EH (cell line): ENCODE results near the gene LCN2.

Experiments used
- DNase-seq: peaks from one replicate; pipeline ENCODE4 v3.0.0-alpha.2; 2015; ENCODE audit warnings: low read depth

Gene LCN2

DNA sequence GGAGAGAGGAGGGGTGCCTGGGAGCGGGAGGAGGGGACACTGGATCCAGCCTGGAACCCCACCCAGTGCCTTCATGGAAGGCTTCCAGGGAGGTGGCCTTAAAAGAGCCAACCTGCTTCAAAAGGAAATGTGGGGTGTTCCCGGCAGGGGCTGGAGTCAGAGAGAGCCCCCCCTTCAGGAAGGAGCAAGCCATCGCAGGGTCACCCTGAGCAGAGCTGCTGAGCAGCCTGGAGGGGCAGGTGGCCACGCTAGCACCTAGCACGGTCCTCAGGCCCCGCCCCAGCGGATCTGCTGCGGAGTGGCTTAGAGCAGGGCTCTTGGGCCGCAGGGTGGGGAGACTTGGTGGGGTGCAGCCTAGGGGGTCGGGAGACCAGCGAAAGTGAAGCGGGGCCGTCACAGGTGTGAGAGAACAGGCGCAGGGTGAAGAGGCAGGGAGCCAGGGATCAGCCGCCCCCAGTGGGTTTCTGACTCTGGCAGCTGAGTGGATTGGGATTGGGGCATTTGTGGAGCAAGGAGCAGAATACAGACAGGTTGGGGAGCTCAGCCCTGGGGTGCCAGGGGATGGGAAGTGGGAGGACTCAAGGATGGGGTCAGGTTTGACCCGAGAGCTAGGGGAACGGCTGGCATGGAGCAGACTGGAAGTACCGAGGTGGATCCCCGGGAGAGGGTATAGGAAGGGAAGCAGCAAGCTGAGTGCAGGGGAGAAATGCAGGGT, 1.5 kb downstream of the LCN2 start:
- DNase-seq: no peak

DNA sequence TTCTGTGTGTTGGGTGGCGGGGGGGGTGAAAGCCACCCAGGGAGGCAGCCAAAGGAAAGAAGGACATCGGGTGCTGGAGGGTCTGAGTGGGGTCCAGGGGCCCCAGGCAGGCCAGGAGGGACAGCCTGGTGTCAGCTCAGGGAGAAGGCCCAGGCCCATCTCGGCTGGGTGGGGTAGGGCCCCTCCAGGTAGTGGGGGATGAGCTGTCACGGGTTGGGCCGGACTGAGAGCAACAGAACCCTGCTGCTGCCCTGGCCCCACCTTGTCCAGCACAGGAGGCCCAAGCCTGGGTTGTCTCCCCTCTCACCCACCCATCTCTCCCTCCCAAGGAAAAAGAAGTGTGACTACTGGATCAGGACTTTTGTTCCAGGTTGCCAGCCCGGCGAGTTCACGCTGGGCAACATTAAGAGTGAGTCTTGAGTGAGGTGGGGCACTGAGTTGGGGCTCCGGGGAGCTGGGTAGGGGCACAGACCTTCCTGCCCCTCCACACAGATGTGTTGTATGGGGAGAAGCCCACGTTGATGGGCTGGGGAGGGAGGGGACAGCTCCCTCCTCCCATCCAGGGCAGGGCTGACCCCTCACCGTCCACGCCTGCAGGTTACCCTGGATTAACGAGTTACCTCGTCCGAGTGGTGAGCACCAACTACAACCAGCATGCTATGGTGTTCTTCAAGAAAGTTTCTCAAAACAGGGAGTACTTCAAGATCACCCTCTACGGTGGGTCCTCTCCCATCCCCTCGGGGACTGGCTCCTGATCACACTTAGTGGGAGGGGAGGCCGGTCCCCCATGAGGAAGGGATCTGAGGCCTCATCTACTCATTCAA, 2.3 kb downstream of the LCN2 start:
- no peak for DNase-seq

DNA sequence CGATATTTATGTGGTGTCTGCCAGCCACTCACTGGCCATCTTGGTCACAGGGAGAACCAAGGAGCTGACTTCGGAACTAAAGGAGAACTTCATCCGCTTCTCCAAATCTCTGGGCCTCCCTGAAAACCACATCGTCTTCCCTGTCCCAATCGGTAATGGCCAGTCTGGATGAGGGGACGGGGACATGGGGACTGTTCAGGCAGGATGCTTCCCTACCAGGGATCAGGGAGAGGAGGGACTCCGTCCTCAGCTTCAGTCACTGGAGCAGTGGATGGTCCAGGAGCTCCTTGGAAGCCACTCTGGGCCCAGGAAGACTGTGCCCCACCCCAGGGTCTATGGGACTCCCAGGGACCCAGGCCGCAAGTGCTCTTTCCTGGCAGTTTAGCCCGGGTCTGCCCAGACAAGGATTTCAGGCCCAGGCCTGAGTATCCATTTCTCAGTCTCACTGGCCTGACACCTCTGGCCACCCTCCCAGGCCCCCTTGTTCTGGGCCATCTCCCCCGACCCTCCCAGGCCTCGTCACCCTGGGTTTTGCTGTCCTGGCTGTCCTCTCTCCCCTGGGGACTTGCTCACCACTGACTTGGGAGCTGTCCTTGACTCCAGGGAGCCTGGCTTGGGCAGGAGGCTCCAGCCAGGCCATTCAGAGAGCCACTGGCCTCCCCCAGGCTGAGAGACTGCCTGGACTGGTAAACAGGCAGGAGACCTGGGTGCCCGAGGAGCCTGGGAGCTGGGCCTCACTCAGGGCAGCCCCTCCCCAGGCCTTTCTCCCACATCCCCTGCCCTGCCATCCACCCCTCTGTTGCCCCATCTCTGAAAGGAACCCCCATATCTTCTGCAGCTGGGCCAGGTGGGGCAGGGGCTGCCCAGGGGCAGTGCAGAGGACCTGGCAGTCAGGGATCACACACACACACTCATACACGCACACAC, 3.1 kb downstream of the LCN2 start:
- DNase-seq: no peak

DNA sequence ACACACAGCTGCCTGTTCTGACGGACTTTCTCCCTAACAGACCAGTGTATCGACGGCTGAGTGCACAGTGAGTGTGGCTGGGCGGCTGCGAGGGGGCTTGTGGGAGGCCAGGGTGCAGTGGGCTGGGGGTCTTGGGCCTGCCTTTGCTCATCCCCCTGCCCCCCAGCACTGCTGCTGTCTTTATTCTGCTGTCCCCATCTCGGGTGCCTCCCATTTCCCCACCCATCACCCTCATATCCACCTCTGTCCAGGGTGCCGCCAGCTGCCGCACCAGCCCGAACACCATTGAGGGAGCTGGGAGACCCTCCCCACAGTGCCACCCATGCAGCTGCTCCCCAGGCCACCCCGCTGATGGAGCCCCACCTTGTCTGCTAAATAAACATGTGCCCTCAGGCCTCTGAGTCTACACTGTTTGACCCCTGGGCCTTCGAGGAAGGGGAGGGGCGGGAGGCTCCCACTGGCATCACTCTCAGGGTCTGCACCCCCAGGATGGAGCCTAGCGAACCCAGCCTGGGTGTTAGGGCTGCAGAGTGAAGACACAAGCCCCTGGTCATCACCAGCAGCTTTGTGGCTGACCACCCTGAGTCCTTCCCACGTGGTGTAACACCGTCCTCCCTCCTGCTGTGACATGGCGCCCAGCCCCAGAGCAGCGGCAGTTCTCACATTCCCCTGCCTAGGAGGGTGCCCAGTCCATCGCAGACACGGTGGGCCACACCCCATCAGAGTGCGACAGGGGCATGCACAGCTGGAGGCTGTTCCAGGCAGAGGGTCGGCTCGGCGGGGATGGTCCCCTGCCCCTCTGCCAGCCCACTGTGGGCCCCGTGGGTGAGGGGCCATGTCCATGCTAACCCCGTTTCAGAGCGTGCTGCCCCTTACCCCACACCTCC, 4.0 kb downstream of the LCN2 start:
- DNase-seq: no peak

DNA sequence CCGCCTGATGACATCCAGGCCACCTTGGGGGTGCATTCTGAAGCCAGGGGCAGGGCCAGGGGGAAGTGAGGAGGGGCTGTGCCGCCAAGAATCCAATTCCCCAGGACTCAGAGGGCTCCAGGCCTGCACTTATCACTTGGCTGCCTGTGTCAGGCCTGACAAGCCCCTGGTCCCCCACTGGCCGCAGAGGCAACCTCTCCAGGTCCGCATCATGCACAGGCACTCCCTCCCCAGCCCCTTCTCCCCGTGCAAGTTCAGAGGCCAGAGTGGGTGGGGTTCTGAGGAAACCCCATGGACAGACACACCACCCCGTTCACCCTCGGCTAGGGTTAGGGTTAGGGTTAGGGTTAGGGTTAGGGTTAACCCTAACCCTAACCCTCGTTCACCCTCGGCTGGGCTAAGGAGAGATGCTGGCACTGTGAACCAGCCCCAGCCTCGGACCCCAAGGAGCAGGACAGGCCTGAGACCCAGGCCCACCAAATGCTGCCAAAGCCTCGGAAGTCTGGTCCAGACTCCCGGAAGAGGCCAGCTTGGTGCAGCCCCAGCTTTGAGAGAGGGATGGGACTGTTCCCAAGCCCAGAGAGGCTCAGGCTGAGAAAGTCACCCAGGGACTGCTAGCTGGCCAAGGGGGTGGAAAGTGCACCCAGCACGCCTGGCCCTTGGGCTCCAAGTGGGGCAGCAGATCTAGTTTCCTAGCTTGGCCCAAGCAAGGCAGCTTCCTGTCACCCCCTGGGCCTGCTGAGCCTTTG, 4.9 kb downstream of the LCN2 start:
- DNase-seq: no peak

DNA sequence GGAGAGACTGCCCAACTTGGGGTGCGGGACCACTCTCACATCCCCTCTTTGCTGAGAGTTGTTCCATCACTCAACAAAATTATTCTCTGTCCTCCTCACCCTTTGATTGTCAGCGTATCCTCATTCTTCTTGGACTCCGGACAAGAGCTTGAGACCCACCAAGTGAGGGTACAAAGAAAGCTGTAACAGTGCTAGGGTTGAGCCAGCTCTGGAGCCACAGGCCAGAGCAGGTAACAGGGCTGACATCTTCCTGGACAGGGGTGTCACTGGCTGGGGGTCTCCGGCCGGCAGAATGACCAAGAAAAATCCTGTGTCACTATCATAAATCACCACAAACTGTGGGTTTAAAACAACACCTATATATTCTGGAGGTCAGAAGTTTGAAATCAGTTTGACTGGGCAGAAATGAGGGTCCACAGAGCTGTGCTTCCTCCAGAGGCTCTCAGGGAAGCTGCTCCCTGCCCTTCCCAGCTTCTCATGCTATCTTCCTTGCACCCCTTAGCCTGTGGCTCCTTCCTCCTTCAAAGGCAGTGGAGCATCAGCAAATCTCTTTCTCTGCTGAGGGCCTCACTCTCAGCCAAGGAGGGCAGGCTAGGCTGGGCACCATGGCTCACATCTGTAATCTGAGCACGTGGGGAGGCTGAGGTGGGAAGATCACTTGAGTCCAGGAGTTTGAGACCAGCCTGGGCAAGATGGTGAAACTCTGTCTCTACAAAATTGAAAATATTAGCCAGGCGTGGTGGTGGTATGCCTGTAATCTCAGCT, 6.7 kb downstream of the LCN2 start:
- DNase-seq: no peak

DNA sequence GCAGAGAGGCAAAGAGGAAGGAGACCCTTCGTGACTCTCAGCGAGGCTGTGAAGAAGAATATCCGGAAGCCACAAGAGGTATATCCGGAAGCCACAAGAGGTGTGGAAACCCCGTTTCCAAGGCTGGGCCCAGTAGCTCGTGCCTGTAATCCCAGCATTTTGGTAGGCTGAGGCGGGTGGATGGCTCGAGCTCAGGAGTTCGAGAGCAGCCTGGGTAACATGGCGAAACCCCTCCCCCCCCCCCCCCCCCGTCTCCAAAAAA, 10.2 kb downstream of the LCN2 start:
- no peak for DNase-seq

DNA sequence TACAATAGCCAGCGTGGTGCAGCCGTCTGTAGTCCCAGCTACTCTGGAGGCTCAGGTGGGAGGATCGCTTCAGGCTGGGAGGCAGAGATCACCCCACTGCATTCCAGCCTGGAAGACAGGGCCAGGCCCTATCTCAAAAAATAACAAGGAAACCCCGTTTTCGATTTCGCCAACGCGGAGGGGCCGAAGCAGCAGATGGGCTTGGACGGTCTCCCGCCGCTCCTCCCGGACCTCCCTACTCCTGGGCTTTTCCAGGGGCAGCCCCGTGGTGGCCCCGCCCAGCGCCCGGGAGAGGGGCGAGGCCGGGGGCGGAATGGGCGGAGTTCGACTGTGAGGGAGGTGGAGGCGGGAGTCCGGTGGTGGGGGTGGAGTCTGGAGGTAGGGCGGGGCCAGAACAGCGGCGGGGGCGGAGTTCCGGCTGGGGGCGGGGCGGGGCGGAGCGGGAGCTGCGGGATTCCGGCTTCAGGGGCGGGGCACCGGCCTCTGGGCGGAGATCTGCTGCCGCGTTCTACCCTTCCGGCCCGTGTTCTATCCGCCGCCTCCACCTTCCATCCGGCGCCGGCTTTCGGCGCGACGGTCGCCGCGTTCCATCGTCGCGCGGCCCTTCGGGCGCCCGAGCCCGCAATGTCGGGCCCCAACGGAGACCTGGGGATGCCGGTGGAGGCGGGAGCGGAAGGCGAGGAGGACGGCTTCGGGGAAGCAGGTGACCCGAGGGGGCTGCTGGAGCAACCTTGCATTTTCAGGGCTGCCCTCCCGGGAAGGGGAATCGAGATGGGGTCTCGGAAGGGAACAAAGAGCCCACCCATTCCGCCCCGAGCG, 10.7 kb downstream of the LCN2 start, which contains the start of gene BBLN:
Gene BBLN (plus strand): TSS at position 482 of the 819 bp plus-strand sequence. CDS start 143 bp downstream, at position 625.
- DNase-seq: peak; percentile 93

DNA sequence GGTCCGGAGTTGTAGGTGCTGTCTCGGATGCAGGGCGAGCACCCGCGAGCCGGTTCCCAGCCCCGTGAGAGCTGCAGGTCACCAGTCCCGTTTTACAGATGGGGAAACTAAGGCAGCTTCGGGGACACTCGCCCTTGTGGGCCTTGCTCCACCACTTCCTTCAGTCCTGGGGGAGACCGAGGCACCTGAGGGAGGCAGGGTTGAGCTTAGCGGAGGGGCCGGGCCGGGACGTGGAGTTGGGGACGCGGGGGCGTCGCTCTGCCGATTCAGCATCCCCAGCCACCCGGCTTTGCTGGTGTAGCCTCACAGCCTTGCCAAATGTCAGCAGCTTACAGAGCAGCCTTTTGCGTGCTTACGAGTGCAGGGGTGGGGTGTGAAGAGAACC, 11.3 kb downstream of the LCN2 start:
- peak; percentile 36 for DNase-seq

DNA sequence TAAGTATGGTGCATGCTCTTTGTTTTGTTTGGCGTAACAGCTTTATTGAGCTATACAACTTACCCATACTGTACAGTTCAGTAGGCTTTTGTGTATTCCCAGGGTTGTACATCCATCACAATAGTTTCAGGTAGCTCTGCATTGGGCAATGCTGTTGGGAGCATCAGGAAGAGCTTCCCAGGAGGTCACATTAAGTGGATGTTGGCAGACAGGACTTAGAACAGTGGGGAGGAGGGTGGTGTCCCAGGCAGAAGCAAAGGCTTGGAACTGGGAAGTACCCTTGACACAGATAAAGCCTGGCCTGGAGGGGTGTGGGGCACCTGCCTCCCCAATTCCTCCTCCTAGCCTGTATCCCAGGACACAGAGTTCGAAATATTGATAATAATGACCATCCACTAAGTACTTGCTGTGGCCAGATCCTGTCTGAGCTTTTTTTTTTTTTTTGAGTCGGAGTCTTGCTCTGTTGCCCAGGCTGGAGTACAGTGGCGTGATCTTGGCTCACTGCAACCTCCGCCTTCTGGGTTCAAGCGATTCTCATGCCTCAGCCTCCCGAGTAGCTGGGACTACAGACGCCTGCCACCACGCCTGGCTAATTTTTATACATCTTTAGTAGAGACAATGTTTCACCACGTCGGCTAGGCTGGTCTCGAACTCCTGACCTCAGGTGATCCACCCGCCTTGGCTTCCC, 12.1 kb downstream of the LCN2 start:
- DNase-seq: no peak

DNA sequence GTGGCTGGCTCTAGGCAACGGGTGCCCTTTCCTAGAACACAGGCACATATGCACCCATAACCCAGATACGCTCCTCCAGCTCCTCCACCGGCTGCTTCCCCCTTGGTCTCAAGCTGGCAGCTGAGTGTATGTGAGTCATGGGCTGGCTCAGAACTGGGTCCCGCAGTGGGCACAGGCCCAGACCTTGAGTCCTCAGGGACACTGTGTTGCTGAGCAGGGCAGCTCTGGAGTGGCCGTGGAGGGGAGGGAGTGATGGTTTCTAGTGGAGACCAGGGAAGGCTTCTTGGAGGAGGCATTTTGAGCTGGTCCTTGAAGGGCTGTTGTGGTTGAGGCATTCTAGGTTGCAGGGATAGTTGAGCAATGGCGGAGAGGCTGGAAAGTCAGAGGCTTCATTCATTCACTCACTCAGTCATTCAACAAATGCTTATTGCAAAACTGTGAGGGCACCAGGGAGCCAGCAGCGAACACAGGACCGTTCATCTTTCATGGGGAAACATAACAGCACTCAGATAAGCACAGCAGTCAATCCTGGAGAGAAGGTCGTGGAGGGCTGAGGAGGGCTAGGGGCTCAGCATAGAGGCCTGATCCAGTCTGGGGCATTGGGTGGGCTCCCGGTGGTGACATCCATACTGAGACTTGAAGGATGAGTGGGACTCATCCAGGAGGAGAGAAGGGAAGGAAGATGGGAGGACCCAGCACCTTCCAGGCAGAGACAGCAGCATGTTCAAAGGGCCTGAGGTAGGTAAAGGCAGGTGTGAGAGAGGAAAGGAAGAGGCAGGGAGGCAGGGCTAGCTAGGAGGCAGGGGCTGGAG, 13.2 kb downstream of the LCN2 start:
- DNase-seq: peak; percentile 17

DNA sequence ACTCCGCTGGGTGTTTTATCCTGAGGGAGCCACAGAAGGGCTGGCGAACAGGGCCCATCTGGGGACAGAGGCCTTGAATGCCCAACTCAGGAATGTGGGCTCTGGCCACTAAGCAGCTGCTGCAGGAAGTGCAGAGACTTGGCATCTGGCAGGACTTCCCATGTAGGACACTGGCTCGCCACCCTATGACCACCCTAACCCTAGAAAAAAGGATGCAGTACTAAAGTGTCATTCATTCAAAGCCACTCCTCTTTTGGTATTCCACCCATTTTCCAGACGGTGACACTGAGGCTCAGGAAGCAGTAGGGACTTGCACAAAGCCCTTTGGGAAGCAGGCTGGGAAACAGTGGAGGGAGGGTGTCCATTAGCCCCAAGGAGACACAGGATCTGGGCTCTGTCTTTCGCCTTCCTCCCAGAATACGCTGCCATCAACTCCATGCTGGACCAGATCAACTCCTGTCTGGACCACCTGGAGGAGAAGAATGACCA, 13.8 kb downstream of the LCN2 start:
- no peak for DNase-seq

DNA sequence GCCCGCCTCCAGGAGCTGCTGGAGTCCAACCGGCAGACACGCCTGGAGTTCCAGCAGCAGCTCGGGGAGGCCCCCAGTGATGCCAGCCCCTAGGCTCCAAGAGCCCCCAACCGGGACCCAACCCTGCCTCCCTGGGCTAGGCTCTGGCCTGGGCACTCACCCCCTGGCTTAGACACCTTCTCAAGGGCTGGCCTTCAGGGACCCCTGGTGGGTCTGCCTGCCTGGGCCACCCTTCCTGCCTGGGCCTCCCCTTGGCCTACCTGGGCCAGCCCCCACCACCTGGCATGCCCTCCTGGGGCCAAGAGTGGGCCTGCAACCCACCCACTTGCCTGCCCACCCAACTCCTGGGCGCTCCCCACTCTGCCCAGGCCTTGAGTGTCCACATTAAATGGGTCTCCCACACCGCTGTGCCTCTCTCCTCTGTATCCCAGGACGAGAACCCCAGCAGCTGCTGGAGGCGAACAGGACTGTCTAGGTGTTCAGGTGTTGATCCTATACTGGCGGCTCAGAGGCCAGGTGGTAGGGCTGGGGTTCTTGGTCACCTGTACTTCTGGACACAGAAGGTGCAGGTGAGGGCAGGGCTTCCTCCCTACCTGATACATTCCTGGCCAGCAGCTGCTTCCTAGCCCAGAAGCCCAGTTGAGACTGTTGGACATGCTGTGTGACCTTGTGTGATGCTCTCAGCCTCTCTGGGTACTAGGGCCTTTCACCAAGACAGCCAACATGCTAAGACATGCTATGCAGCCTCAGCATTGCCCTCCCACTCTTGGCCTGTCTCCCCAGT, 14.5 kb downstream of the LCN2 start:
- DNase-seq: no peak

DNA sequence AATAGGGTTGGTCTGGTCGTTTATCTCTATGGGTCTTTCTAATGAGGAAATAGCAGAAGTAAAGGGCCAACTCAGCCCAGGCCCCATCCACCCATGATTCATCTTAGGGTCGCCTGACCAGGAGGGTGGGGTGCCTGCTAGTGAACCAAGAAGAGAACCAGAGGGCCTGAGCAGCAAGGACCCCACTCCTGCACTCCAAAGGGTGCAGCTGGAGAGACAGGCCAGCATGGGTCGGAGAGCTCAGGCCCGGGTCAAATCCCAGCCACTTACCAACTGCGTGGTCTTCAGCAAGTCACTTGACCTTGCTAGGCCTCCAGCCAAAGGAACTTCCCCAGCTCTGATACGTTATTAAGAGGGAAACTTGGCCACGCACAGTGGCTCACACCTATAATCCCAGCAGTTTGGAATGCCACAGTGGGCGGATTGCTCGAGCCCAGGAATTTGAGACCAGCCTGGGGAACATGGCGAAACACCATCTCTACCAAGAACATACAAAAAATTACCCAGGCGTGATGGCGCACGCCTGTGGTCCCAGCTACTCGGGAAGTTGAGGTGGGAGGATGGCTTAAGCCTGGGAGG, 15.1 kb downstream of the LCN2 start:
- no peak for DNase-seq

DNA sequence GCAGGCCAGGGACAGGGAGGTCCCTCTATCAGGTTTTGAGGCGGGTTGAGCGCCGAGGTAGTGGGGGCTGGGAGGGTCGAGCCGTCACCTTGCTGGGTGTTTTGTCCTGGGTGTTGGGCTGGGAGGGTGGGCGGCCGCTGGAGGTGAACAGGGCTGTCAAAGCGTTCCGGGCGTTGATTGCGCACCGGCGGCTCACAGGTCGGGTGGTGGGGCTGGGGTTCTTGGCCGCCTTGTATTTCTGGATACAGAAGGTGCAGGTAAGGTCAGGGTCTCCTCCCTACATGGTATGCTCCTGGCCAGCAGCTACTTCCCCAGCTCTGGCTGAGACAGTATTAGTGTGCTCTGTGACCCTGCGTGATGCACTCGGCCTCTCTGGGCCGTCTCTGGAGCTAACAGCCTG, 16.9 kb downstream of the LCN2 start:
- DNase-seq: no peak

DNA sequence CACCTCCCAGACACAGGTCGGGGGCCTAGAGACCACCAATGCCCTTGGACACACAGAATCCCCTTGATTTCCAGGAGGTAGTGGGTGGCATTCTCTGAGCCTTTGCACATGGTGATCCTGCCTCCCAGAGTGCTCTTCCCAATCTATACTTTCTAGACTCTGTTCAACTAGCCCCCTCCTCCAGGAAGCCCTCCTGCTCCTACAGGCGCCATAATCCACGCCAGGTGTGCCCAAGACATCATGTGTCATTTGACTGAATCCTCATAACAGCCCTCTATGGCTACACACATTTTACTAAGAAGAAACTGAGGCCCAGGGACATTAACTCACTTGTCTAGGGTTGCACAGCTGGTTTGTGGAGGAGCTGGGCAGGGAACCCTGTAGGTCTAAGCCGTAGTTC, 18.0 kb downstream of the LCN2 start:
- DNase-seq: no peak
